EH (cell line): ENCODE data around the gene KIZ.

Experiments
- DNase-seq: peaks from one replicate; pipeline ENCODE4 v3.0.0-alpha.2; 2015; ENCODE audit warnings: low read depth

KIZ gene

DNA sequence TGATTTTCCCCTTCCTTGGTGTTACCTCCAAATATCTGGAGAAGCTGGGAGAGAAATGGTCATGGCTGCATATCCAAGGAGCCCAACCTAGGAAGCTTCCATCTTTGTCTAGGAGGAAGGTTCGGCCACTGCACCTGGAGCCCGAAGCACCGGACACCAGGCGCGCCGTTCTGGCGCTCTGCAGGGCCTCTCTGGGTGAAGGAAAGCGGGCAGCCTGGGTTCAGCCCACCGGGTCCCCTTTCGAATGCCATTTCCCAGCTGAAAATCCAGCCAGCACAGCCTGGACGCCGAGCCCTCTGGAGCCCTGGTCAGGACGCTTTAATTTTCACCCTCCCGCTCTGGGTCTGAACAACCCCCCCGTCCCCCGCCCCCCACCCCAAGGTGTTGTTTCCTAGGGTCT lies 21.0 kb upstream of the KIZ start:
- DNase-seq, result no peak

DNA sequence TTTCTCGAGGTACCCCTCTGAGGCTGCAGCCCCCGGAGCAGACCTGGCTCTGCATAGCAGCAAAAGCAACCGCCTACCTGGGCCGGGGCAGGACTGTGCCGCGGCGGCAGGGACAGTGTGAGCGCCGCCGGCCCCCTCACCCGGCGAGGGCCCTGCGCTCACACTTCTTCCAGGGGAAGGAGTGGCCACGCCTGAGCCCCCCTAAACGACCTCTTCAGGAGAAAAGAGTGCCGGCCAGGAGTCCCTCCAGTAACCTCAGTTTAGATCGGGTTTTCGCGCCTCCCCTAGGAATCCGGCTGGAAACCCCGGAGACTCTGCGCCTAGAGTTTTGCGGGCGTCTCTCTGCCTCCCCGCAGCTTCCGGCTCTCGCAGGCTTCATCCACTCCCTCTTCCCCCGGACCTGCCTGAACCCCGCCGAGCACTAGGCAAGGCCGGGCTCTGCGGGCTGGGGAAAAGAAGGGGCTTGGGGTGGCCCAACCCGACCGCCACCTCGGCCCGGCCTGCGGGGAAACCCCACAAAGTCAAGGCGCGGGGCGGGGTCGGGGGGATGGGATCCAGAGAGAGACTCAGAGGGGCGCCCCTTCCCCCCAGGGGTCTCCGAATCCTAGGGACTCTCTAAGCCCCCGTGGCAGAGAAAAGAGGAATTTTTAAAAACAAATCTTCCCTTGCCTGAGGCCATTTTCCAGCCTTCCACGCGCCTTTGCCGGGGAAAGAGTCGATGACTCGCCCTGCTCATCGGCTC lies 20.3 kb upstream of the KIZ start:
- DNase-seq, result no peak

DNA sequence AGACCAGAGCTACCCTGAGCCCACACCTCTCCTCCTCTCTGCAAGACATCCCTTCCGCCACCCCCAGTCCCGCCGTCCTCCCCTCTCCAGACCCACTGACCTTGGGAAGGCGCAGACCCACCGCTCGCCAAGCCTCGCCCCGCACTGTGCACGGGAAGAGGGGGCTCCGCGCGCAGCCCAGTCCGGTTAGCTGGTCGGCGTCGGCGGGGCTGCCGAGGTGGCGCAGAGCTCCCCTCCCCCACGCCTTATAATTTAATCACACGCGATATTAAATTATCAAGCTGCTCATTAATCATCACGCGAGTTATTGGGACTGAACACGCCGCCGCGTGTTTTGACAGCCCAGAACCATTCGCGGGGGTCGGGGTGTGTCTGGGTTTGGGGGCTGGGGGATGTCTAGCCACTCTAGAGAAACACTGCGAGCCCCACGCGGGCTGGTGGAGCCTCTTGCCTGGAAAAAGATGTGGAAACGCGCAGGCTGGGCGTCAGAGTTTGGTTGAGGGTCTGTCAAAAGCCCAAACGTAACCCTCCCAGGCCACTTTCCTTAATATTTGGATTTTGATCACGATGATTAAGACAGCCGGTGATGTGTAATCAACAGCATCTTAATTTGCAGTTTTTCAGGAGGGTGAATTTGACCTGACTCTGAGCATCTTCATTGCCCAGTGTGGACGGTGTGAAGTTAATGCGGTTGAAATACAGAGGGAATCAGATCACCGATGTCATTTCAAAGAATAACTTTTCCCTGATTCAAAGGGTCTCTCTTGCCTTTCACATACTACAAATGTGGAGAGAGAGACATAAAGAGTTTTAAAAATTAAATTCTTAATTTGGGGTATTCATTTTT lies 19.5 kb upstream of the KIZ start, which contains the start of gene LINC00237:
Gene LINC00237 (minus strand): TSS at position 188 of the 847 bp plus-strand sequence.
- DNase-seq, result no peak

DNA sequence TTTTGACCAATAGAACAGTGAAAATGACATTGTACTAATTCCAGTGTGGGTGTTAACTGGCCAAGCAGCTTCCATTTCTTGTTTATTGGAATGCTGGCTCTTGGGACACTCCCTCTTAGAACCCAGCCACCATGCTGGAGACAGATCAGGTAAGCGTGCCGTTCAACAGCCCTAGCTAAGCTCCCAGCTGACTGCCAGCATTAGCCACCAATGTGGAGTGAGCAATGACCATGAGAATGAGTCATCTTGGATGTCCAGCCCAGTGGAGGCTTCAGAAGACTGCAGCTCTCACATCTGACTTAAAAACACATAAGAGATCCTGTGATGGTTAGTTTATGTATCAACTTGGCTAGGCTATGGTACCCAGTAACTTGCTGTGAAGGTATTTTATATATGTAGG lies 16.7 kb upstream of the KIZ start:
- DNase-seq, result peak; percentile 22

DNA sequence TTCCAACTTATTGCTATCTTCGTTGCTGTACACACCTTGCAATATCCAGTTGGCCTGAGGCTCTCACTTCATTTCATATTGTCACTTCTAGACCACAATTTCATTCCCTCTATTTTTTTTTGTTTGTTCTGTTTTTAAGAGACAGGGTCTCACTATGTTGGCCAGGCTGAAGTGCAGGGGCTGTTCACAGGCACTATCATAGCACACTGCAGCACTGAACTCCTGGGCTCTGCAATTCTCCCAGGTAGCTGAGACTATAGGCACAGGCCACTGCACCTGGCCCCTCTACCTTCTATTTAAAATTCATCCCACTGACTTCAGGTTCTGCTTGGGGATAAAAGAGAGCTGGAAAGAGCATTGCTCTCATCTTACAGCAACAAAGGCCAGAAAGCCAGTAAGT lies 15.1 kb upstream of the KIZ start:
- no peak for DNase-seq

DNA sequence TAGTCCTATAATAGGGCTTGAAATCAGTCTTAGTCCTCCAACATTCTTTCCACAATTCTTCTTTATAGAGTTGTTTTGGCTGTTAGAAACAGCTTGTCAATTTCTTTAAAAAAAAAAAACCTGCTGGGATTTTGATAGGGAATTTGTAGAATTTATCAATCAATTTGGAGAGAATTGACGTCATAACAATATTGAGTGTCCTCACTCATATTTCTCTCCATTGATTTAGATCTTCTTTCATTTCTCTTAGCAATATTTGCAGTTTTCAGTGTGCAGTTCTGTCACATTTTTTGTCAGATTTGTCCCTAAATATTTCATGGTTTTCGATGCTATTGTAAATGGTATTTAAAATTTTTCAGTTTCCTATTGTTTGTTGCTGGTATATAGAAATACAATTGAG lies 14.5 kb upstream of the KIZ start:
- DNase-seq, result no peak

DNA sequence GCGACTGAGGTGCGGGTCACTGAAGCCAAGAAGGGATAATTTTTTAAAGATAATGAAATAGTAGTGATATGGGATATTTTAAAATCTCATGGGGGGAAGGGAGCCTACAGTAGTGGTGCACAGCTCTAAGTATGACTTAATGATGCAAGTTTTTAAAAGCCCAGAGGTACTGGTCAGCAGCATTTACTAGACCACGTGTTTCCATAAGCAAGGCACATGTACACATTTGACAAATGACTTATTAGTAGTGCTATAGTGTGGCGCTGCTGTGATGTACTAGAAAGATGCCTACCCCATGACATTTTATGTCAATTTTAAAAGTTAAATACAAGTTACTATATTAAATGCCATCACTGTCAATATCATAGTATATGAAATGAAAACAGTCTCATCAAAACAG lies 12.2 kb upstream of the KIZ start:
- DNase-seq, result no peak

DNA sequence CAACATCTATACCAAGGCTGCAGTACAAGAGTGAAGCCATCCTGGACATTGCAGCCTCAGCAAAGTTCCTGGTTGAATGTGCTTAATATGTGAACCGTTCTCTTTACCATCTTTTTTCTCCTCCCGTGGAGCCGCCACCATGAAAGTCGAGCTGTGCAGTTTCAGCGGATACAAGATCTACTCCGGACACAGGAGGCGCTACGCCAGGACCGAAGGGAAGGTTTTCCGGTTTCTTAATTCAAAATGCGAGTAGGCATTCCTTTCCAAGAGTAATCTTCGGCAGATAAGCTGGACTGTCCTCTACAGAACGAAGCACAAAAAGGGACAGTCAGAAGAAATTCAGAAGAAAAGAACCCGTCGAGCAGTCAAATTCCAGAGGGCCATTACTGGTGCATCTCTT lies 11.3 kb upstream of the KIZ start:
- no peak for DNase-seq

DNA sequence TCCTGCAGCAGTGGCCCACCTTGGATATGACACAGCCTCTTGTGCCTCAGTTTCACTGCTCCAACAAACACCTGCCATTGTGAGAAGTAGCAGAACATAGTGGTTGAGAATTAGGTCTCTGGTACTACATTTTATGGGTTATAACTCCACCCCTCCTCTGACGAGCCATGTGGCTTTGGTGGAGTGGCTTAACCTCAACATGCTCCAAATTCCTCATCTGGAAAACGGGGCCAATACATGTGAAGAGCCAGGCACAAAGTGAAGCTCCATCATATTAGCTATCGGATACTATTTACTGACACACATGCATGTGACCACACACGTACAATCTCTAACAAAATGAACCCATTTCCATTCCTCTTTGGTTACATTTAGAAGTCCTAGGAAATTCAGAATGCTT lies 8.4 kb upstream of the KIZ start:
- no peak for DNase-seq

DNA sequence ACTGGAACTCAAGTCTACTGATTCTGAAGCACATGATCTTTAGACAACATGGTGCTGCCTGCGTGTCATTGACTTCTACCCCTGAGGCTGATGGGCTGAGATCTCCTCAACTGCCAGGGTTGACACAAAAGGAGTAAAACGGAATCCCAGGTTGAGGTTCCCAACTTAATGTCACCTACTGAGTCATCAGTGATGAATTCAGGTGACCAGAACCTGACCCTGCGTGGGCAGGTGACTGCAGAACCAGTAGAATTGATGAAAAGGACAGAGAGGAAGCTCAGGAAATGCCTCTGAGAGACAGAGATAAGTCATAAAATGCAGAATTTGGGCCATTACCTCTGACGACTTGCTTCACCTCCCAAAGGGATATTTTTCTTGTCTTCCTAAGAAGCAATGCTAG lies 7.7 kb upstream of the KIZ start:
- no peak for DNase-seq

DNA sequence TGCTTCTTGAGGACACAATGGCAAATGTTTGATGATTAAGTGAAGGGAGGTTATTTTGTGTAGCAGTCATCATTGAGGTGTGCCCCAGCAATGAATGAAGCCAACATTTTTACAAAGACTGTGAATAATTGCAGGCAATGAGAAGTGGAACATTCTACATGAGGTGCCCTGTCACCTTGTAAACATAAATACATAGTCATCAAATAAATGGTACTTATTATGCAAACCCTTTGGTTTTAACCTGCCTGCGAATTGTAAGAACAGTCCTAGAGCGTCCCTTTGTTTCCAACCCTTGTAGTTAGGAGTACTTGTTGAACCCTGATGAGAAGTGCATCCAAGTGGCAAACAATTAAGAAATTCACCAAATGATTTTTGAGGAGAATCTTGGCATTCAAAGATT lies 7.1 kb upstream of the KIZ start:
- no peak for DNase-seq

DNA sequence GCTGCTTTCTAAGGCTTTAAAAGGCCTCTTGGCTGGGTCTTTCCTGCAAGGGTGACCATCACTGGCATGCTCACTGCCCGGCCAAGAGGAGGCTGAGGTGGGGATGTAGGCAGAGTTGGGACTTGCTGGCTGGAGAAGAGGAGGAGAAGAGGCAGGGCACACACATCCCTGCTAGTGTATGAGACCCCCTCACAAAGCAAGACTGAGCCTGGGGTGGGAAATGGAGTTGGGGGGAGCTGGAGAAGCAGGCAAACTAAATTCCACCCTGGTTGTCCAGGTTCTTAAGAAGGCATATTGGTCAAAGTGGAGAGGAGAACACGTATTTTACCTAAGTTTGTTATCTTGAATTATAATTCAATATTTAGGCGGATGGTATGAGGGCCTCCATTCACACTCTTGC lies 1.7 kb upstream of the KIZ start:
- no peak for DNase-seq

DNA sequence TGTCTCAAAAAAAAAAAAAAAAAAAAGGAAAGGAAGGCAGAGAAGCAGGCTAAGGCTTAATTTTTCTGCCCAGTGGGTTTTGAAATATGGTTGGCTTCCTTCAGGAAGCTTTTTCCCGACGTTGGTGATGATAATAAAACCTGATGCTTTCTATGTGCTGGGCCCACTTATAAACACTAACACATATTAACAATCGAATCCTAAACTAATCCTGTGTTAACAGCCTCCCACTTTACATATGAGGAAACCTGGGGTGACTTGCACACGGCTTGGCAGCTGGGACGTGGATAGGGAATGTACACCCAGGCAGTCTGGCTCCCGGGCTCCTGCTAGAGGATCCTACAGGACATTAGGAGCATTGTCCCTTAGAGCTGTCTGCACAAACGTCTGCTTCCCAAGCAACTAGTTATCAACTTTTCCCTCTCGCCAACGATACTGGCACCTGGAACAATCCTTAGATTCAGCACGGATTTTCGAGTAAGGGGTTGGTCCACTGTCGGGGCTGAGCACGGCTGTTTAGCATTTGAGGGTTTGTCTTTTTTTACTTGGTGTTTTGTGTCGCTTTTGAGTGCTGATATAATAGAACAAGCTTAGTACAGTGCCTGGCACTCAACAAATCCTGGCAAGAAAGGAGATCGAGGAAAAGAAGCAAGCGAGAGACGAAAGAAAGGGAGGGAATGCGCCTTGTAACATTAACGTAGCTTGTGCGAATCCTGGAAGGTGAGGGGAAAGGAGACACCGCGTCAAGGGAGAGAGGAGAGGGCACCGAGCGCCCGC lies 622 bp upstream of the KIZ start:
- peak; percentile 70 for DNase-seq

DNA sequence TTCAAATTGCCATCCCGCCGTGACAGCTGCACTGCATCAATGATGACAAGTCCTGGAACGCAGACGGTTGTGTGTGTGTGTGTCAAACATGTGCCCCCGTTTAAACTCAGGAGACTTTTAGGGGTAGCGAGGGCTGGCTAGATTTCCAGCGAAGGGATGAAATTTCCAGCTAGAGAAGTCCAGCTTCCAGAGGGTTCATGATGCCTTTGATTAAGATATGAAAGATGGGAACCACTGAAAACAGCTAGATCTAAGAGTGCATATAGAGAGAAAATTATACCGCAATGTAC lies 644 bp downstream of the KIZ start:
- DNase-seq, result peak; percentile 34

DNA sequence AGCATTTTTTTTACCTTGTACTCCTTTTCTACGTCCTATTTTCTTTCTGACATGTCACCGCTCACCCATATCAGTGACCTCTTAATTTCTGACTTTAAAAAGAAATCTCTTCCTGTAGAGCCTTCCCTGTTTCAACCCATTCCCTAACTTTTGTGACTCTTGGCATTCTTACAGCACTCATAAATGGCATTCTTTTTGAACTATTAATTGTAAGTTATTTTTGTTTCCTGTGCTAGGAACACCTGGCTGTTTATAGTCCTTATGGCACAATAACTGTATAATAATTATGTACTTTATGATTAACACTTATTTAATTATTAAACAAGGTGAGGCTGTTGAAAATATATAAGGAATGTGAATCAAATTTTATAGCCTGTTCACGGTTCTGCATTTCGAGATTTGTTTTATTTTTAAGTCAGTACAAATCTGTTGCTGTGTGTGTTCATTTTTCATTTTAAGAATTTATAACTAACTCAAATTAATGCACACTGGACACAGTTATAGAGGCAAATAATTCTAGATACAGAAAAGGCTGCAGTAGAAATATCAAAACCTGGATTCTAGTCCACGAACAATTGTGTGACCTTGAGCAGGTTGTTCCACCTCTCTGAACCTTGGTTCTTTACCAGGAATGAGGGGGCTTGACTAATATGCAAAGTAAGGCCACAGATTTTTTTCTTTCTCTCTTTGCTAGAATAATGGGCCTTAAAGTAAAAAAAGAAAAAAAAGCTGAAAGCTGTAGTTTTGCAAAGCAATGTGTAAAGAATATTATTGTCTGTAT lies 1.5 kb downstream of the KIZ start:
- no peak for DNase-seq

DNA sequence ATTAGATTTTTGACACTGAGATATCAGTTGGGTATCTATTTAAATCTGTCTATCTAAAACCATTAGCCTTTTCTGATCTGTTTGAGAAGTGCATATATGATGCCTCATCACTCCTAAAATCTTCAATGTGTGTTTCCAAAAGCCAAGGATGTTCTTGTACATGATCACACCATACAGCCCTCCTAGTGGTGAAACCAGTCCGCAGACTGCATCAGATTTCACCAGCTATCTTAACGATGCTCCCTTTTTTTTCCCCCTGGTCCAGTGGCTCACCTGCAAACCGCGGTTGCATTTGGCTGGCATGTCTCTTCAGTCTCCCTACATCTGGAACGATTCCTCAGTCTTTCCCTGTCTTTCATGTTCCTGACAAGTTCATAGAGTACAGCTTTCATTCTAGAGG lies 4.0 kb downstream of the KIZ start:
- no peak for DNase-seq

DNA sequence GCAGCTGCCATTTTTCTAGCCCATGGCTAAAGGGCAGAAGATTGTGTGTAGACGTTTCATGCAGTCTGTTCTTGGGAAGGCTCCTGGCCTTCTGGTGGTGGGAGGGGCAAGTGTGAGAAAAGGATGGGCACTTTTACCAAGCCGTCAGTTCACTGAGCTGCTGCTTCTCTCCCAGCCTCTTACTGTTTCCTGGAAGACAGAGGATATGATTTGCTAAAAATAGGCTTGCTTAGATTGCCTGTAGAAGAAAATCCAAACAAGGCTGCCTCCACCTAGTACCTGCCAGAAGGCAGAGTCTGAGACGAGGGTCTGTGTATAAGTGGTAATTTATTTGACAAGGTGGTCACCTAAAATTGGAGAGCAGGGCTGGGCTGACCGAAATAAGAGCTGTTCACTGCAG lies 7.5 kb downstream of the KIZ start:
- no peak for DNase-seq

DNA sequence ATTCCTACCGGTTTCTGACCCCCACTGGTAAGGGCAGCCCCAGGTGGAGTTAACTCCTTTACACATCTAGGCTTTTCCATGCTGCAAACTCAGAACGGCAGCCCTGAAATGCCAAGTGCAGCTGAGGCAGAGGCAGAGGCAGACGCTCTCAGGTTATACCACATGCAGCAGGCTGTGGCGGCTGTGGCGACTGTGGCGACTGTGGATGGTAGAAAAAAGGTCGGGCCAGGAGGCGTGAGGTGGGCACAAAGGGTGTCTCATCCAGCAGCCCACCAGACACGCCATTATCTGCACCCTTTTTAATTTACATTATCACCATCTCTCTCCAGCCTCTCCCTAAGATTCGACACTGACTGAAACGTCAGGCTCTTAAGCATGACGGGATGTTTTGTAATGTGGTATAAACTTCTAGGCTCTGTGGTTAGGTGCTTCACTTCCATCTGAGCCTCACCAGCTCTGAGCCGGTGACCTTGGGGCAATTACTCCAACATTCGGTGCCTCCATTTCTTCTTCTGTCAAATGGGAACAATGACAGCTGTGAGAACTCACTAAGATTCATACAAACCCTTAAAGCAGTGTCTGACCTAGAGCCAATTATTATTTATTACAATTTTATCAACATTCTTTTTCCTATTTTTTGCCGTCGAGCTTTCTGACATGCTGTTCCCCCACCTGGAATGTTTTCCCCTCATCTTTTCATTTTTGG lies 8.2 kb downstream of the KIZ start:
- no peak for DNase-seq

DNA sequence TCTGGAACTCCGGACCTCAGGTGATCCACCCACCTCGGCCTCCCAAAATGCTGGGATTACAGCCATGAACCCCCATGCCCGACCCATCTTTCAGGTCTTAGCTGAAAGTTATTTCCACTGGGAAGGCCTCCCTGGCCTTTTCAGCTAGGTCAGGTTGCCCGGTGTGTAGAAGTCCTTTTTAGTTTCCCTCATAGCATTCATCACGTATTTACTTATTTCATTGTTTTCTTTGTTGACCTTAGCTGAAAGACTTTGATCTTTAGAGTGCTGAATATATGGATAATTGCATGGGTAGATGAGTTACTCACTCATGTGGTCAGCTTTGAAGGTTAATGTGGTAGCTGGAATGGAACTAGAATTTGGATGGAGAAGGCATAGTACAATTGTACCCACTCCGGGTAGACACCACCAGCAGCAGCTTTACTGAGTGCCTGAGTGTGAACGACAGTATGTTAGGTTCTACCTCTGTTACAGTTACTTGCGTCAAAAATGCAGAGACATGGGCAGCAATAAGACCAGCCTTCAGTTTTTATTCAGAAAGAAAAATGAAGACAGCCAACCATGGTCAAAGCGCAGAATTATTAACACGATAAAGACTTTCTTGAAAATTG lies 9.1 kb downstream of the KIZ start:
- no peak for DNase-seq

DNA sequence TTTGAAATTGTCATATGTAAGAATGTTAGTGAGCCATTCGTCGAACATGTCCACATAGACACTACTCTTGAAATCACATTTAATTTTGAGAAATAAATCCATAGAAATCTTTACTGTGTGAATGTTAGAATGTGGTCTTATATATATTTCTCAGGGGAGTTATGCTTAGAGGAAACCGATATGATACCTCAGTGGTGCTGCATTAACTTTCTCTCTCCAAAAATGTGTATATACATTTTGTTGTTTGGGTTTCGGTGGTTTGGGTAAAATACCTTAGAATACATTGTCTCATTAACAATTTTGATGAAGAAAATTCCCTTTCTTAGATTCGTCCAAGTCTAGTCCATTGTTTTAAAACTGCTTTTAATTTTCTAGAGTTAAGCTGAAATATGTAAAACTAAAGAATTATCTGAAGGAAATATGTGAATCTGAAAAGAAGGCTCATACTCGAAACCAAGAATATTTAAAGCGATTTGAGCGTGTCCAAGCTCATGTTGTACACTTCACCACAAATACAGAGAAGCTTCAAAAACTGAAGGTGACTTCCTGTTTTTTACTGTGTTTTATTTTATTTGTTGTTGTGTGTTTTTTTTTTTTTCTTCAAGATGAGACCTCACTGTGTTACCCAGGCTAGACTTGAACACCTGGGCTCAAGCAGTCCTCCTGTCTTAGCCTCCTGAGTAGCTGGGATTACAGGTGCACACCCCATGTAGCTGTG lies 10.3 kb downstream of the KIZ start:
- DNase-seq, result no peak

DNA sequence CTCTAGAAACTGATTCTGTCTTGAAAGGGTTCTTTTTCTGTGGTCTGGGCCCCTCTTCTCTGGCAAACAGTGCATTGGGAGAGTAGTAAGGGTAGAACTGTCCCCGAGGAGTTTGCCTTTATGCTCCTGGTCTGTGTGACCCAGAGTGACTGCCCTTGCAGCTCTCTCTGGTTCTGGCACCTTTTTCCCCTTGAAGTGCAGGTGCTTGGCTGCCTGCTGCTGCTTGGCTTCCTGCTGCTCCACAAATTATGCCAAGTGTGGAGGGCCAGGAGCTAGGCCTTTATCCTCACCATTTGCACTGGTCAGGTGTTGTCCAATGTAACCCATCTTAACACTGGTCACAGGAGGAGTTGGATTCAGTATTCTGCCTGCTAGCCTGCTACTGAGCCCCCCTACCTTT lies 11.2 kb downstream of the KIZ start:
- DNase-seq, result no peak
